H9 (cell line): ENCODE measurements around the gene SCNN1B. TPM values are rescaled to one million over a fixed set of nuclear protein-coding genes. Genes with fewer than 3 reads are reported as not detected.

ENCODE experiments used
- DNase-seq: peaks from one replicate; pipeline ENCODE4 v3.0.0-alpha.2; 2017
- H2AFZ ChIP-seq: one replicate; pipeline ENCODE4 v1.6.1; 2013; ENCODE audit warnings: mild to moderate bottlenecking, low read length, control low read depth, moderate library complexity
- H2AK5ac ChIP-seq: 2 replicates; pipeline ENCODE4 v1.6.1; 2013; ENCODE audit warnings: low read length, control low read depth, mixed read lengths; ENCODE audit not compliant: insufficient read length
- H2BK120ac ChIP-seq: one replicate; pipeline ENCODE4 v1.6.1; 2013; ENCODE audit warnings: low read depth, mild to moderate bottlenecking, low read length, control low read depth, inconsistent platforms; ENCODE audit not compliant: poor library complexity, severe bottlenecking
- H2BK12ac ChIP-seq: 2 replicates; pipeline ENCODE4 v1.6.1; 2013; ENCODE audit warnings: low read length, control low read depth, mixed read lengths, low read depth; ENCODE audit not compliant: insufficient read length
- H2BK15ac ChIP-seq: 2 replicates; pipeline ENCODE4 v1.6.1; 2013; ENCODE audit warnings: low read depth, low read length, control low read depth
- H2BK20ac ChIP-seq: one replicate; pipeline ENCODE4 v1.6.1; 2013; ENCODE audit warnings: low read depth, mild to moderate bottlenecking, low read length, control low read depth, inconsistent platforms; ENCODE audit not compliant: poor library complexity, severe bottlenecking
- H2BK5ac ChIP-seq: 2 replicates; pipeline ENCODE4 v1.6.1; 2013; ENCODE audit warnings: low read length, control low read depth, mixed read lengths; ENCODE audit not compliant: insufficient read length
- H3K14ac ChIP-seq: 2 replicates; pipeline ENCODE4 v1.6.1; 2013; ENCODE audit warnings: low read length, control low read depth; ENCODE audit not compliant: insufficient read depth
- H3K18ac ChIP-seq: 2 replicates; pipeline ENCODE4 v1.6.1; 2013; ENCODE audit warnings: low read depth, mild to moderate bottlenecking, mixed read lengths, low read length, control low read depth; ENCODE audit not compliant: insufficient read length
- H3K23ac ChIP-seq: 2 replicates; pipeline ENCODE4 v1.6.1; 2013; ENCODE audit warnings: low read length, control low read depth, mixed read lengths, low read depth; ENCODE audit not compliant: insufficient read length
- H3K23me2 ChIP-seq: 2 replicates; pipeline ENCODE4 v1.6.1; 2013; ENCODE audit warnings: low read depth, mild to moderate bottlenecking, mixed read lengths, low read length, control low read depth; ENCODE audit not compliant: insufficient read length, poor library complexity, severe bottlenecking
- H3K27ac ChIP-seq: 2 replicates; pipeline ENCODE4 v1.5.1; 2013; ENCODE audit warnings: low read length, control low read depth, mixed read lengths, low read depth; ENCODE audit not compliant: insufficient read length
- H3K27me3 ChIP-seq: 2 replicates; pipeline ENCODE4 v1.6.1; 2013; ENCODE audit warnings: low read length, control low read depth, inconsistent platforms; ENCODE audit not compliant: insufficient read depth
- H3K4ac ChIP-seq: 2 replicates; pipeline ENCODE4 v1.6.1; 2013; ENCODE audit warnings: low read depth, mild to moderate bottlenecking, control low read depth, inconsistent platforms, low read length, moderate library complexity
- H3K4me1 ChIP-seq: 2 replicates; pipeline ENCODE4 v1.6.1; 2013; ENCODE audit warnings: low read length, control low read depth, inconsistent platforms; ENCODE audit not compliant: insufficient read depth
- H3K4me2 ChIP-seq: 2 replicates; pipeline ENCODE4 v1.6.1; 2013; ENCODE audit warnings: low read length, control low read depth, mixed read lengths; ENCODE audit not compliant: insufficient read length, insufficient read depth
- H3K56ac ChIP-seq: 2 replicates; pipeline ENCODE4 v1.6.1; 2013; ENCODE audit warnings: low read depth, mild to moderate bottlenecking, mixed read lengths, low read length, control low read depth; ENCODE audit not compliant: insufficient read length
- H3K79me1 ChIP-seq: 2 replicates; pipeline ENCODE4 v1.6.1; 2013; ENCODE audit warnings: low read depth, mild to moderate bottlenecking, moderate library complexity, low read length, control low read depth, inconsistent platforms; ENCODE audit not compliant: insufficient read depth, poor library complexity, severe bottlenecking
- H3K79me2 ChIP-seq: 2 replicates; pipeline ENCODE4 v1.6.1; 2013; ENCODE audit warnings: low read length, control low read depth, inconsistent platforms; ENCODE audit not compliant: insufficient read depth
- H3K9ac ChIP-seq: 2 replicates; pipeline ENCODE4 v1.6.1; 2013; ENCODE audit warnings: low read length, control low read depth, mixed read lengths; ENCODE audit not compliant: insufficient read length; ENCODE audit errors: extremely low read depth
- H3K9me3 ChIP-seq: one replicate; pipeline ENCODE4 v1.6.1; 2013; ENCODE audit warnings: low read depth, low read length, inconsistent platforms; ENCODE audit not compliant: control insufficient read depth
- H3T11ph ChIP-seq: one replicate; pipeline ENCODE4 v1.6.1; 2013; ENCODE audit warnings: mild to moderate bottlenecking, low read length, control low read depth, inconsistent platforms
- H4K20me1 ChIP-seq: one replicate; pipeline ENCODE4 v1.6.1; 2013; ENCODE audit not compliant: control insufficient read depth, insufficient read length, insufficient read depth
- H4K5ac ChIP-seq: 2 replicates; pipeline ENCODE4 v1.6.1; 2013; ENCODE audit warnings: low read depth, mild to moderate bottlenecking, mixed read lengths, low read length, control low read depth; ENCODE audit not compliant: insufficient read length
- H4K8ac ChIP-seq: replicated peaks from 2 replicates; pipeline ENCODE4 v1.6.1; 2013; ENCODE audit warnings: low read length, control low read depth, mixed read lengths, low read depth; ENCODE audit not compliant: insufficient read length
- H4K91ac ChIP-seq: 2 replicates; pipeline ENCODE4 v1.6.1; 2013; ENCODE audit warnings: low read depth, mild to moderate bottlenecking, moderate library complexity, mixed read lengths, low read length, control low read depth; ENCODE audit not compliant: insufficient read length
- H3K27ac Mint-ChIP-seq, 3 experiments: 2 replicates in 2 of 3; 3 replicates in 1 of 3; pipeline ENCODE4 v1.8.0; 2020 to 2021; ENCODE audit warnings: mixed read lengths in 3 of 3, mild to moderate bottlenecking in 1 of 3, moderate library complexity in 1 of 3
- H3K27me3 Mint-ChIP-seq: 2 replicates; pipeline ENCODE4 v1.8.0; 2021; ENCODE audit warnings: low read depth, mild to moderate bottlenecking, moderate library complexity, mixed read lengths
- H3K36me3 Mint-ChIP-seq, 3 experiments: 2 replicates in 2 of 3; 3 replicates in 1 of 3; pipeline ENCODE4 v1.8.0; 2020 to 2021; ENCODE audit warnings: low read depth in 3 of 3, mixed read lengths in 3 of 3; ENCODE audit not compliant: insufficient read depth in 1 of 3
- H3K4me1 Mint-ChIP-seq, 2 experiments: 2 replicates each; pipeline ENCODE4 v1.8.0; 2020; ENCODE audit warnings: mixed read lengths in 2 of 2
- H3K4me3 Mint-ChIP-seq, 2 experiments: 2 replicates in 1 of 2; 3 replicates in 1 of 2; pipeline ENCODE4 v1.8.0; 2020 to 2021; ENCODE audit warnings: mild to moderate bottlenecking in 2 of 2, mixed read lengths in 2 of 2, moderate library complexity in 1 of 2
- H3K9me3 Mint-ChIP-seq, 2 experiments: 2 replicates in 1 of 2; 3 replicates in 1 of 2; pipeline ENCODE4 v1.8.0; 2020; ENCODE audit warnings: mild to moderate bottlenecking in 2 of 2, mixed read lengths in 2 of 2, moderate library complexity in 1 of 2
- CTCF ChIP-seq: fragments of 200-600 bp; sonication (generic); conservative IDR thresholded peaks from 3 replicates; pipeline ENCODE4 v1.8.0; 2021; ENCODE audit warnings: antibody characterized with exemption, mild to moderate bottlenecking
- WGBS: extraction: QIAGEN DNeasy Blood & Tissue Kit; methylation state at CpG from one replicate; pipeline ENCODE4 v1.1.7; 2013; ENCODE audit warnings: missing lambda C conversion rate, low lambda C conversion rate, mixed read lengths; ENCODE audit not compliant: insufficient read length; ENCODE audit errors: extremely low coverage; 5-methylcytosine and 5-hydroxymethylcytosine counted together
- total RNA-seq: library from RNA; stranded (reverse); gene quantifications from 2 replicates; pipeline ENCODE4 v1.2.1, GENCODE V29; 2021

SCNN1B gene
- total RNA-seq, 1 experiment from 2014 or later, result 0.11 TPM

GRCh38 chr16:23317751-23318150, 15.6 kb downstream of the SCNN1B start:
- no peaks in the 10 kb centered on the region for H3K9me3 ChIP-seq
- WGBS, result no CpG with 5 or more reads among the region's 2 CpGs
- no peak overlapping the region for H2BK5ac ChIP-seq
- no peak overlapping the region for H2BK20ac ChIP-seq
- no peaks in the 10 kb centered on the region for H3K36me3 Mint-ChIP-seq
- H3K27me3 Mint-ChIP-seq, result peaks cover 2% of the 10 kb centered on the region; the same call in 1 of the 2 replicates
- no peaks in the 10 kb centered on the region for H3K23me2 ChIP-seq
- no peak overlapping the region for H3K9ac ChIP-seq
- H2AK5ac ChIP-seq, result no peak overlapping the region
- no peak overlapping the region for H2BK15ac ChIP-seq
- no peak overlapping the region for H3K4me3 Mint-ChIP-seq
- no peaks in the 10 kb centered on the region for H3K9me3 Mint-ChIP-seq
- peaks cover 0 to 4% of the 10 kb centered on the region in 2 experiments; a peak in 2 of 4 replicates for H3K4me1 Mint-ChIP-seq
- no peak overlapping the region for H3K27ac ChIP-seq
- H3K79me1 ChIP-seq, result no peaks in the 10 kb centered on the region
- no peak overlapping the region for H4K91ac ChIP-seq
- no peak overlapping the region for H3K23ac ChIP-seq
- H3K56ac ChIP-seq, result no peak overlapping the region
- H3K27me3 ChIP-seq, result no peaks in the 10 kb centered on the region; the same call in 1 of the 2 replicates
- no peak overlapping the region for H2AFZ ChIP-seq
- DNase-seq, result no peak
- H2BK12ac ChIP-seq, result no peak overlapping the region
- no peak overlapping the region for H3K4ac ChIP-seq
- no peak overlapping the region for H3T11ph ChIP-seq
- H3K18ac ChIP-seq, result no peak overlapping the region
- H4K8ac ChIP-seq, result no peak overlapping the region
- H3K27ac Mint-ChIP-seq, result no peak overlapping the region; a peak in 1 of 7 replicates
- no peak overlapping the region for H3K14ac ChIP-seq
- H2BK120ac ChIP-seq, result no peak overlapping the region
- no peaks in the 10 kb centered on the region for H4K20me1 ChIP-seq
- no peak overlapping the region for H3K4me2 ChIP-seq
- no peak for TF ChIP-seq CTCF
- H4K5ac ChIP-seq, result no peak overlapping the region
- peaks cover 2% of the 10 kb centered on the region; the same call in 1 of the 2 replicates for H3K4me1 ChIP-seq
- no peaks in the 10 kb centered on the region for H3K79me2 ChIP-seq
